Peyer's patch (tissue), 4 donors: ENCODE results near the gene DAW1.

ENCODE experiments used
- POLR2A ChIP-seq, 2 donors: fragments of 450-650 bp; IDR thresholded peaks; one replicate each; pipeline ENCODE4 v1.5.1; 2017; ENCODE audit warnings: antibody characterized with exemption in 2 of 2, mild to moderate bottlenecking in 2 of 2, moderate library complexity in 2 of 2
- TF ChIP-seq, protein P1 (sequence below), 6 experiments: fragments of 450-650 bp in 4 of 6; fragments of 200-600 bp in 2 of 6; sonication (generic) in 1 of 6; IDR thresholded peaks; one replicate each; pipeline ENCODE4 v1.5.1; 2017 to 2019; ENCODE audit warnings: antibody characterized with exemption in 6 of 6, mild to moderate bottlenecking in 3 of 6, moderate library complexity in 1 of 6

GRCh38 chr2:227942021-227942420 is 70.6 kb downstream of the DAW1 start:
- TF ChIP-seq, protein P1, sequence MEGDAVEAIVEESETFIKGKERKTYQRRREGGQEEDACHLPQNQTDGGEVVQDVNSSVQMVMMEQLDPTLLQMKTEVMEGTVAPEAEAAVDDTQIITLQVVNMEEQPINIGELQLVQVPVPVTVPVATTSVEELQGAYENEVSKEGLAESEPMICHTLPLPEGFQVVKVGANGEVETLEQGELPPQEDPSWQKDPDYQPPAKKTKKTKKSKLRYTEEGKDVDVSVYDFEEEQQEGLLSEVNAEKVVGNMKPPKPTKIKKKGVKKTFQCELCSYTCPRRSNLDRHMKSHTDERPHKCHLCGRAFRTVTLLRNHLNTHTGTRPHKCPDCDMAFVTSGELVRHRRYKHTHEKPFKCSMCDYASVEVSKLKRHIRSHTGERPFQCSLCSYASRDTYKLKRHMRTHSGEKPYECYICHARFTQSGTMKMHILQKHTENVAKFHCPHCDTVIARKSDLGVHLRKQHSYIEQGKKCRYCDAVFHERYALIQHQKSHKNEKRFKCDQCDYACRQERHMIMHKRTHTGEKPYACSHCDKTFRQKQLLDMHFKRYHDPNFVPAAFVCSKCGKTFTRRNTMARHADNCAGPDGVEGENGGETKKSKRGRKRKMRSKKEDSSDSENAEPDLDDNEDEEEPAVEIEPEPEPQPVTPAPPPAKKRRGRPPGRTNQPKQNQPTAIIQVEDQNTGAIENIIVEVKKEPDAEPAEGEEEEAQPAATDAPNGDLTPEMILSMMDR (IDR thresholded peaks at IDR 0.05), result no peak
- TF ChIP-seq POLR2A (IDR thresholded peaks at IDR 0.05), result no peak
